Esophagus muscularis mucosa (tissue), 4 donors: ENCODE data around the gene MRO. TPM values are rescaled to one million over a fixed set of nuclear protein-coding genes. Genes with fewer than 3 reads are reported as not detected.
A peak's percentile ranks its signal among the peaks of the same experiment; 100 is the strongest.
"Not testable (repeated sequence)": the region's sequence is repeated elsewhere in the genome, so short reads cannot be mapped to it uniquely, and the experiment has no call there.

Experiments used
- DNase-seq: peaks from one replicate; pipeline ENCODE4 v3.0.0-alpha.2; 2017; ENCODE audit errors: extremely low spot score
- H3K27ac ChIP-seq, 4 donors: fragments of 200-600 bp; sonication (generic); replicated peaks in 1 of 4; 1 replicate in 3 of 4; 2 replicates in 1 of 4; pipeline ENCODE4 v1.5.1; 2016 to 2019; ENCODE audit warnings: mild to moderate bottlenecking in 1 of 4
- H3K27me3 ChIP-seq, 4 donors: fragments of 200-600 bp; sonication (generic); one replicate each; pipeline versions ENCODE4 v1.5.1 to v1.6.0; 2016 to 2019
- H3K36me3 ChIP-seq, 4 donors: fragments of 200-600 bp; sonication (generic); one replicate each; pipeline ENCODE4 v1.5.1; 2016 to 2019
- H3K4me1 ChIP-seq, 4 donors: fragments of 200-600 bp; sonication (generic); one replicate each; pipeline ENCODE4 v1.5.1; 2016 to 2019
- H3K4me3 ChIP-seq, 4 donors: fragments of 200-600 bp; sonication (generic); 1 replicate in 2 of 4; 2 replicates in 2 of 4; pipeline ENCODE4 v1.5.1; 2016 to 2019; ENCODE audit warnings: mild to moderate bottlenecking in 4 of 4, moderate library complexity in 1 of 4
- H3K9me3 ChIP-seq, 4 donors: fragments of 200-600 bp; sonication (generic); 1 replicate in 3 of 4; 2 replicates in 1 of 4; pipeline ENCODE4 v1.5.1; 2016 to 2019
- EP300 ChIP-seq: sonication (generic); formaldehyde crosslinking; IDR thresholded peaks from one replicate; pipeline ENCODE4 v1.6.1; 2017; ENCODE audit warnings: antibody characterized with exemption
- POLR2A ChIP-seq: fragments of 450-650 bp; IDR thresholded peaks from one replicate; pipeline ENCODE4 v1.6.1; 2017; ENCODE audit warnings: antibody characterized with exemption, moderate library complexity, mild to moderate bottlenecking, low read depth
- POLR2AphosphoS5 ChIP-seq, 2 donors: sonication (generic); formaldehyde crosslinking; IDR thresholded peaks; one replicate each; pipeline ENCODE4 v1.6.1; 2017; ENCODE audit warnings: antibody characterized with exemption in 2 of 2
- WGBS: methylation state at CpG from one replicate; pipeline ENCODE4 v1.1.5; 2018; 5-methylcytosine and 5-hydroxymethylcytosine counted together
- intact Hi-C: fragments of 100-400 bp; cut with DNase I; formaldehyde crosslinking; loops from one replicate; pipeline ENCODE4 v1.15.1; 2023
- total RNA-seq, 4 donors: library from RNA; depleted of rRNA; stranded (reverse); fragments of >200 nt; gene quantifications; one replicate each; pipeline versions ENCODE4 v1.1.0 to v1.2.1, GENCODE V29; 2016
- TF ChIP-seq, protein P1 (sequence below), 3 experiments: fragments of 200-600 bp in 2 of 3; fragments of 450-650 bp in 1 of 3; sonication (generic) in 2 of 3; IDR thresholded peaks; one replicate each; pipeline ENCODE4 v1.5.1; 2017 to 2019; ENCODE audit warnings: antibody characterized with exemption in 3 of 3, mild to moderate bottlenecking in 2 of 3, moderate library complexity in 1 of 3

The MRO gene
- total RNA-seq, 4 donors from 2014 or later, result 0.52 to 1.4 (median 0.83) TPM

DNA sequence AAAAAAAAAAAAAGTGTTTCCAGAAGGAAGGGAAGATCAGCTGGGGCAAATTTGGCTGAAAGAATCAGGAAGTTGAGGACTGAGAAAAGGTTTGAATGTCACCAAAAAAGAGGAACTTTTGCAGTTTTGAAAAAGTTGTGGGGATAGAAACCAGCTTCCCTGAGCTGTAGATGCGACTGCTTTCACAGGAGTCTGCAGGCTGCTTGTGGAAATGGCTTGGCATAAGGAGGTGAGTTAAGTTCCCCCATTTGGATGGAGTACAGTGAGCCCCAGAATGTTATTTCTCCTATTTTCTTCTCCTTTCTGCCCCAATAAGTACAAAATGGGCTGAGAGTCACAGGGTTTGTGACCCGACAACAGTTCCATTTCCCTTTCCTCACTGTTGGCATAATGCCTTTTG, 42.6 kb upstream of the MRO start:
- DNase-seq, result no peak
- TF ChIP-seq, protein P1, sequence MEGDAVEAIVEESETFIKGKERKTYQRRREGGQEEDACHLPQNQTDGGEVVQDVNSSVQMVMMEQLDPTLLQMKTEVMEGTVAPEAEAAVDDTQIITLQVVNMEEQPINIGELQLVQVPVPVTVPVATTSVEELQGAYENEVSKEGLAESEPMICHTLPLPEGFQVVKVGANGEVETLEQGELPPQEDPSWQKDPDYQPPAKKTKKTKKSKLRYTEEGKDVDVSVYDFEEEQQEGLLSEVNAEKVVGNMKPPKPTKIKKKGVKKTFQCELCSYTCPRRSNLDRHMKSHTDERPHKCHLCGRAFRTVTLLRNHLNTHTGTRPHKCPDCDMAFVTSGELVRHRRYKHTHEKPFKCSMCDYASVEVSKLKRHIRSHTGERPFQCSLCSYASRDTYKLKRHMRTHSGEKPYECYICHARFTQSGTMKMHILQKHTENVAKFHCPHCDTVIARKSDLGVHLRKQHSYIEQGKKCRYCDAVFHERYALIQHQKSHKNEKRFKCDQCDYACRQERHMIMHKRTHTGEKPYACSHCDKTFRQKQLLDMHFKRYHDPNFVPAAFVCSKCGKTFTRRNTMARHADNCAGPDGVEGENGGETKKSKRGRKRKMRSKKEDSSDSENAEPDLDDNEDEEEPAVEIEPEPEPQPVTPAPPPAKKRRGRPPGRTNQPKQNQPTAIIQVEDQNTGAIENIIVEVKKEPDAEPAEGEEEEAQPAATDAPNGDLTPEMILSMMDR (IDR thresholded peaks at IDR 0.05), result no peak
- no peak for TF ChIP-seq POLR2AphosphoS5 (IDR thresholded peaks at IDR 0.05)
- TF ChIP-seq POLR2A, result no peak
- TF ChIP-seq EP300, result no peak
- intact Hi-C loops, result no loop called here
- WGBS, result 51% methylated on average over 2 of the region's 2 CpGs
- Histone ChIP-seq H3K27ac (peak overlapping the region in 1 of 4 donors; percentile 27), H3K27me3 (no peaks in the 10 kb centered on the region), H3K4me1 (peaks cover 4 to 22% (median 15%) of the 10 kb centered on the region in 4 donors), H3K9me3 (no peaks in the 10 kb centered on the region), H3K36me3 (no peaks in the 10 kb centered on the region), H3K4me3 (no peak overlapping the region)

DNA sequence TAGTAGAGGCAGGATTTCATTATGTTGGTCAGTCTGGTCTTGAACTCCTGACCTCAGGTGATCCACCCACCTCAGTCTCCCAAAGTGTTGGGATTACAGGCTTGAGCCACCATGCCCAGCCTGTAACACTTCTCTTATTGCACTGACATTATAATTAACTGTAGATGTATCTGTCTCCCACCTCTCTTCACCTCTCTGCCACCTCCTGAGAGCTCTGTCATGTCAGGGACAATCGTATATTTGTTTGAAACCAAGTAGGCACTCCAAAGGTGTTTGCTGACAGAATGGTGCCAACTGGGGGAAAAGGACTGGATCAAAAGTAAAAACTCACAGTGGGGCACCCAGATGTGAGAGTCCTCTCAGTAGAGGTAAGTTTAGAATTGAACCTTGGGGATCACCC, 41.8 kb upstream of the MRO start:
- Histone ChIP-seq H3K4me1 (peaks cover 4 to 20% (median 15%) of the 10 kb centered on the region in 4 donors), H3K36me3 (no peaks in the 10 kb centered on the region), H3K27ac (no peak overlapping the region), H3K4me3 (no peak overlapping the region), H3K9me3 (no peaks in the 10 kb centered on the region), H3K27me3 (no peaks in the 10 kb centered on the region)
- intact Hi-C loops, result no loop called here
- no peak for TF ChIP-seq POLR2A
- WGBS, result 76% methylated on average over 1 of the region's 1 CpG
- DNase-seq, result no peak

GRCh38 chr18:50859793-50860555, 40.2 kb upstream of the MRO start:
- Histone ChIP-seq H3K4me3 (no peak overlapping the region), H3K4me1 (peaks cover 4 to 17% (median 15%) of the 10 kb centered on the region in 4 donors), H3K36me3 (no peaks in the 10 kb centered on the region), H3K27me3 (no peaks in the 10 kb centered on the region), H3K9me3 (no peaks in the 10 kb centered on the region), H3K27ac (no peak overlapping the region)
- DNase-seq, result no peak
- intact Hi-C loops, result no loop called here
- TF ChIP-seq POLR2A (no peak), EP300 (no peak), POLR2AphosphoS5 (IDR thresholded peaks at IDR 0.05) (no peak)

- Histone ChIP-seq H3K27me3 (no peaks in the 10 kb centered on the region), H3K4me3 (no peak overlapping the region), H3K27ac (no peak overlapping the region), H3K4me1 (peaks cover 0 to under 1% (median under 1%) of the 10 kb centered on the region in 4 donors), H3K36me3 (no peaks in the 10 kb centered on the region), H3K9me3 (no peaks in the 10 kb centered on the region)
- DNase-seq, result no peak
- intact Hi-C loops, result no loop called here
- WGBS, result 87% methylated on average over 3 of the region's 3 CpGs
- no peak for TF ChIP-seq EP300
- TF ChIP-seq POLR2AphosphoS5 (IDR thresholded peaks at IDR 0.05), result no peak
- TF ChIP-seq, protein P1 (IDR thresholded peaks at IDR 0.05), result no peak
- no peak for TF ChIP-seq POLR2A
Observed at GRCh38 chr18:50857694-50858093, 37.9 kb upstream of the MRO start.

- H3K4me3 ChIP-seq, H3K27me3 ChIP-seq, H3K9me3 ChIP-seq, DNase-seq, intact Hi-C loops, H3K27ac ChIP-seq, H3K36me3 ChIP-seq, H3K4me1 ChIP-seq: not testable (repeated sequence)
- WGBS, result 61% methylated on average over 5 of the region's 5 CpGs
Observed at GRCh38 chr18:50857166-50857565, 37.4 kb upstream of the MRO start.

DNA sequence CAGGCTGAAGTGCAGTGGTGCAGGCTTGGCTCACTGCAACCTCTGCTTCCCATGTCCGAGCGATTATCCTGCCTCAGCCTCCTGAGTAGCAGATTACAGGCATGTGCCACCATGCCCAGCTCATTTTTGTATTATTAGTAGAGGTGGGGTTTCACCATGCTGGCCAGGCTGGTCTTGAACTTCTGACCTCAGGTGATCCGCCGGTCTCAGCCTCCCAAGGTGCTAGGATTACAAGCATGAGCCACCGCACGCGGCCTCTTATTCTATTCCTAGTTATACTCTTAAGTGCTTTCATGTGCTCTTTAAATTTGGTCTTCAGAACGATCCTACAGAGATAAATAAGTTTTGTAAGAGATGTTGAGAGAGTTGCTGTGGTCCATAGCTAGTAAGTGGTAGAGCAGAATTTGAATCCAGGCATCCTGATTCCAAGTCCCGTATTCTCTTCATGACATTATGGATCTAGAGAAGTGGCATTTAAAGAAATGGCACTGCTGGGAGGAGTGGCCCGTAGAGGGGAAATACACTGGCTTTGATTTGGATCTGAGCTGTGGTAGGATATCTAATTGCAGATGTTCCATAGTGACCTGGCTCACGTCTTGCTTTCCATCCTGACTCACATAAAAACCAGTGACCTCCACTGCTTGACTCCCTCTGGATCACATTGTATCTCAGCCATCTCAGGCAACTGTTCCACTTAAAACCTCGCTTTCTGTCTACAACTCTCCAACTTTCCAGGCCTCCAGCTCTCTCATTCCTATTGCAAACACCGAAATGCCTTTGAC, 36.4 kb upstream of the MRO start:
- Histone ChIP-seq H3K9me3 (no peaks in the 10 kb centered on the region), H3K27me3 (no peaks in the 10 kb centered on the region), H3K36me3 (no peaks in the 10 kb centered on the region), H3K4me3 (no peak overlapping the region), H3K4me1 (no peaks in the 10 kb centered on the region), H3K27ac (no peak overlapping the region)
- no peak for DNase-seq
- intact Hi-C loops, result no loop called here
- TF ChIP-seq POLR2AphosphoS5 (IDR thresholded peaks at IDR 0.05), result no peak
- TF ChIP-seq POLR2A, result no peak
- TF ChIP-seq EP300, result no peak
- TF ChIP-seq, protein P1 (IDR thresholded peaks at IDR 0.05), result no peak
- 91% methylated on average over 13 of the region's 13 CpGs for WGBS
